ENCODE measurements around the gene RECK. TPM values are rescaled to one million over a fixed set of nuclear protein-coding genes. Genes with fewer than 3 reads are reported as not detected.

Gene RECK
- total RNA-seq, 1 experiment from 2014 or later, result 10.3 TPM

DNA sequence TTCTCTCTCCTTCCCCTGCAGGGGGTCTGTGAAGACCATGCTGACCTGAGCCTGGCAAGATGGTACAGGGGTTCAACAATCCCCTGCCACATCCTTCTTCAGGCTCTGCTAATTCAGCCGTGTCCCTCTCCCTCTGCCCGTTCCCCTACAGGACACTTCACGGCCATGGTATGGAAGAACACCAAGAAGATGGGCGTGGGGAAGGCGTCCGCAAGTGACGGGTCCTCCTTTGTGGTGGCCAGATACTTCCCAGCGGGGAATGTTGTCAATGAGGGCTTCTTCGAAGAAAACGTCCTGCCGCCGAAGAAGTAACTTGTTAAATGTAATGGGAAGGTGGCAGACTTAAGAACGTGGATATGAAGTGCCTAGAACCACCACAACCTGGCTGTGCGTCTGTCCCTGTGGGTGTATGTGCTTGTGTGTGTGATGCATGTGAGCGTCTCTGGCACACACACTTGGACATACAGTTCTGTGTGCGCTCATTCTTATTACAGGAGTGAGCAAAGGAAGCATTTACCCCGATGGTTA, 125.6 kb downstream of the RECK start:
- Histone ChIP-seq H2BK5ac (ENCODE audit: insufficient read length, low read length) (peak overlapping the region; percentile 95), H3K4me1 (ENCODE audit: insufficient read depth, low read length) (peaks cover 10% of the 10 kb centered on the region), H3K23me2 (ENCODE audit: insufficient read length, low read depth, low read length, poor library complexity, severe bottlenecking) (no peaks in the 10 kb centered on the region), H4K5ac (ENCODE audit: insufficient read length, low read depth, low read length) (peak overlapping the region; percentile 35), H3K9me3 (ENCODE audit: control insufficient read depth, low read depth, low read length) (no peaks in the 10 kb centered on the region), H3T11ph (ENCODE audit: low read length) (no peak overlapping the region), H3K27me3 (ENCODE audit: insufficient read depth, low read length) (no peaks in the 10 kb centered on the region), H3K9ac (ENCODE audit: extremely low read depth, insufficient read length, low read length) (peak overlapping the region; percentile 40), H3K4ac (ENCODE audit: low read depth, low read length) (no peak overlapping the region), H4K8ac (replicated peaks; ENCODE audit: insufficient read length, low read depth, low read length) (no peak overlapping the region), H2AFZ (ENCODE audit: low read length) (no peak overlapping the region), H2BK12ac (ENCODE audit: insufficient read length, low read depth, low read length) (peak overlapping the region; percentile 99), H2BK120ac (ENCODE audit: low read depth, low read length, poor library complexity, severe bottlenecking) (no peak overlapping the region), H2BK15ac (ENCODE audit: low read depth, low read length) (peak overlapping the region; percentile 87; the same call in 1 of the 2 replicates), H3K23ac (ENCODE audit: insufficient read length, low read depth, low read length) (no peak overlapping the region), H3K18ac (ENCODE audit: insufficient read length, low read depth, low read length) (peak overlapping the region; percentile 89), H3K4me2 (ENCODE audit: insufficient read depth, insufficient read length, low read length) (no peak overlapping the region), H2BK20ac (ENCODE audit: low read depth, low read length, poor library complexity, severe bottlenecking) (no peak overlapping the region), H3K79me2 (ENCODE audit: insufficient read depth, low read length) (no peaks in the 10 kb centered on the region), H3K14ac (ENCODE audit: insufficient read depth, low read length) (peak overlapping the region; percentile 90), H3K27ac (ENCODE audit: insufficient read length, low read depth, low read length) (peak overlapping the region; percentile 79), H2AK5ac (ENCODE audit: insufficient read length, low read length) (peak overlapping the region; percentile 67), H4K20me1 (ENCODE audit: control insufficient read depth, insufficient read depth, insufficient read length) (no peaks in the 10 kb centered on the region), H3K79me1 (ENCODE audit: insufficient read depth, low read depth, low read length, poor library complexity, severe bottlenecking) (no peaks in the 10 kb centered on the region), H3K56ac (ENCODE audit: insufficient read length, low read depth, low read length) (peak overlapping the region; percentile 10), H4K91ac (ENCODE audit: insufficient read length, low read depth, low read length) (peak overlapping the region; percentile 36)
- DNase-seq, result no peak
- TF ChIP-seq, protein P1, sequence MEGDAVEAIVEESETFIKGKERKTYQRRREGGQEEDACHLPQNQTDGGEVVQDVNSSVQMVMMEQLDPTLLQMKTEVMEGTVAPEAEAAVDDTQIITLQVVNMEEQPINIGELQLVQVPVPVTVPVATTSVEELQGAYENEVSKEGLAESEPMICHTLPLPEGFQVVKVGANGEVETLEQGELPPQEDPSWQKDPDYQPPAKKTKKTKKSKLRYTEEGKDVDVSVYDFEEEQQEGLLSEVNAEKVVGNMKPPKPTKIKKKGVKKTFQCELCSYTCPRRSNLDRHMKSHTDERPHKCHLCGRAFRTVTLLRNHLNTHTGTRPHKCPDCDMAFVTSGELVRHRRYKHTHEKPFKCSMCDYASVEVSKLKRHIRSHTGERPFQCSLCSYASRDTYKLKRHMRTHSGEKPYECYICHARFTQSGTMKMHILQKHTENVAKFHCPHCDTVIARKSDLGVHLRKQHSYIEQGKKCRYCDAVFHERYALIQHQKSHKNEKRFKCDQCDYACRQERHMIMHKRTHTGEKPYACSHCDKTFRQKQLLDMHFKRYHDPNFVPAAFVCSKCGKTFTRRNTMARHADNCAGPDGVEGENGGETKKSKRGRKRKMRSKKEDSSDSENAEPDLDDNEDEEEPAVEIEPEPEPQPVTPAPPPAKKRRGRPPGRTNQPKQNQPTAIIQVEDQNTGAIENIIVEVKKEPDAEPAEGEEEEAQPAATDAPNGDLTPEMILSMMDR (conservative IDR thresholded peaks at IDR 0.05), result no peak
- Mint-ChIP-seq H3K4me3 (peak overlapping the region in 1 of 2 experiments; percentile 67; a peak in 2 of 5 replicates), H3K36me3 (ENCODE audit: insufficient read depth in 1 of 3, low read depth in 3 of 3) (peaks cover 2 to 22% (median 2%) of the 10 kb centered on the region in 3 experiments; a peak in 4 of 7 replicates), H3K27me3 (ENCODE audit: low read depth) (peaks cover 4% of the 10 kb centered on the region), H3K27ac (peak overlapping the region; percentile 6 to 100 (median 96); a peak in 5 of 7 replicates), H3K9me3 (peaks cover 11 to 12% of the 10 kb centered on the region in 2 experiments; a peak in 4 of 5 replicates), H3K4me1 (peaks cover 36 to 47% of the 10 kb centered on the region in 2 experiments)
- WGBS (ENCODE audit: extremely low coverage, insufficient read length, low lambda C conversion rate), result no CpG with 5 or more reads among the region's 17 CpGs

Data from H9 (cell line).